Fibroblast of the aortic adventitia (primary cell): Measurements from ENCODE around the gene DCAF7. TPM values are rescaled to one million over a fixed set of nuclear protein-coding genes. Genes with fewer than 3 reads are reported as not detected.

Experiments used
- DNase-seq: peaks from one replicate; pipeline ENCODE4 v3.0.0-alpha.2; 2010; ENCODE audit warnings: low read depth
- H3K4me3 ChIP-seq: 2 replicates; pipeline ENCODE4 v1.5.1; 2011; ENCODE audit warnings: low read depth, mild to moderate bottlenecking, control low read depth, low read length, moderate library complexity
- total RNA-seq: library from RNA; depleted of rRNA; stranded (reverse); fragments of >200 nt; gene quantifications from 2 replicates; pipeline ENCODE4 v1.2.3, GENCODE V29; 2012; ENCODE audit warnings: low replicate concordance
- TF ChIP-seq, protein P1 (sequence below): IDR thresholded peaks from 2 replicates; pipeline ENCODE4 v1.5.1; 2011; ENCODE audit warnings: mild to moderate bottlenecking, low read length, control low read depth, inconsistent platforms; ENCODE audit not compliant: insufficient read depth

The DCAF7 gene
- total RNA-seq, 1 donor, result 31.5 TPM

DNA sequence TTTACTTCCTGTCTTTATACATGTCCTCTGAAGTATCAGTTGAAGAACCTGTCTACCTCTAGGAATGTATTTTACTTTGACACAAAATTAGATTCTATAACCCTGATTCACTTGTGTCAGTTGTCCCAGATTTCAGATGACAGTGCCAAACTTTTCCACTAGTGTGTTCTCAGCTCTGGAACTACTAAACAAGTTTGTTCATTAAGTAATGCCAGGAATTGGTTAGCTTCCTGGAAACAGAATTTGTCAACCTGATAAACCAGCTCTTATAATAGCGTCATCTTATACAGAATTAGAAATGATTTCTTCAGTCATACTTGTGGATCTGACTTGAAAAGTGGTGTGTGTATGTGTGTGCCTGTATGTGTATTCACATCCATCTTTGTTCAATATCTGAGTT, 79.3 kb downstream of the DCAF7 start:
- TF ChIP-seq, protein P1, sequence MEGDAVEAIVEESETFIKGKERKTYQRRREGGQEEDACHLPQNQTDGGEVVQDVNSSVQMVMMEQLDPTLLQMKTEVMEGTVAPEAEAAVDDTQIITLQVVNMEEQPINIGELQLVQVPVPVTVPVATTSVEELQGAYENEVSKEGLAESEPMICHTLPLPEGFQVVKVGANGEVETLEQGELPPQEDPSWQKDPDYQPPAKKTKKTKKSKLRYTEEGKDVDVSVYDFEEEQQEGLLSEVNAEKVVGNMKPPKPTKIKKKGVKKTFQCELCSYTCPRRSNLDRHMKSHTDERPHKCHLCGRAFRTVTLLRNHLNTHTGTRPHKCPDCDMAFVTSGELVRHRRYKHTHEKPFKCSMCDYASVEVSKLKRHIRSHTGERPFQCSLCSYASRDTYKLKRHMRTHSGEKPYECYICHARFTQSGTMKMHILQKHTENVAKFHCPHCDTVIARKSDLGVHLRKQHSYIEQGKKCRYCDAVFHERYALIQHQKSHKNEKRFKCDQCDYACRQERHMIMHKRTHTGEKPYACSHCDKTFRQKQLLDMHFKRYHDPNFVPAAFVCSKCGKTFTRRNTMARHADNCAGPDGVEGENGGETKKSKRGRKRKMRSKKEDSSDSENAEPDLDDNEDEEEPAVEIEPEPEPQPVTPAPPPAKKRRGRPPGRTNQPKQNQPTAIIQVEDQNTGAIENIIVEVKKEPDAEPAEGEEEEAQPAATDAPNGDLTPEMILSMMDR, result no peak
- no peak overlapping the region for H3K4me3 ChIP-seq
- peak; percentile 20 for DNase-seq

- no peak overlapping the region for H3K4me3 ChIP-seq
- DNase-seq, result no peak
- TF ChIP-seq, protein P1, result no peak
Measured at GRCh38 chr17:63631062-63631461, 80.8 kb downstream of the DCAF7 start.

DNA sequence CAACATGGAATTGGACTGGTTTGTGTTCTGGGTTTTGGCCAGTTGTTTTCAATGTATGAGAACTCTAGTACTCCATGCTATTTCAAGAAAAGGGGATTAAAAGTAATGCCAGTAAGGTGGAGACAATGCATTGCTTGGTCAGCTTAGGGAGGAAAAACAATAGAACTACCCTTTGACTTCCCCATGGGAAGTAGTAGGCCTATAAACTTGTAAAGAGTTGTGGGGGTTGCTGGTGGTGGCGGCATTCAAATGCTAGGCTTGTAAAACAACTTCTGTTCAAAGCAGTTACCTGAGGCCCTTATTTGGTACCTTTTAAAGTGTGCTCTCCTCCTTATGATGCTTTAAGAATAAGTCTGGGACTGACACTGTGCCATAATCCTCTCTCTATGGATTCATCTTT, 81.3 kb downstream of the DCAF7 start:
- DNase-seq, result no peak
- no peak overlapping the region for H3K4me3 ChIP-seq
- TF ChIP-seq, protein P1, result no peak

GRCh38 chr17:63633742-63634141, 83.5 kb downstream of the DCAF7 start:
- no peak overlapping the region for H3K4me3 ChIP-seq
- no peak for DNase-seq
- TF ChIP-seq, protein P1, result no peak

DNA sequence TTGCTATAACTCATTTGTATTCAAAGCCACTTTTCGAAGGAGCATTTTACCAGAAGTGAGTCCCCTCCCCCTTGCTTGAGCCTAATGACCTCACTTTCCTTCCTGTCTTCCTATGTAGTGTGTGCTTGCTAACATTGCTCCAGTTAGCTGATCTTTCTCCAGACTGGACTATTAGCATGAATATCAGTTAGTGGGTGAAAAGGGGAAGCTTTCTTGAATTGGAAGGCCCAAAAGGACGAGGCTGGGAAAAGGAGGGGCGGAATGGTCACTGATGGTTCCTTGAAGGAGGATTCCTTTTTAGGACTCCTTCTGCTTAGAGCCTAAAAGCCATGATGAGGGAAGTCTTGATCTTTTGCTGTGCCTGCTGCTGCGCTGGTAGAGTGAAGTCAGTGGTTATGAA, 83.9 kb downstream of the DCAF7 start:
- no peak for DNase-seq
- no peak overlapping the region for H3K4me3 ChIP-seq
- TF ChIP-seq, protein P1, result no peak

DNA sequence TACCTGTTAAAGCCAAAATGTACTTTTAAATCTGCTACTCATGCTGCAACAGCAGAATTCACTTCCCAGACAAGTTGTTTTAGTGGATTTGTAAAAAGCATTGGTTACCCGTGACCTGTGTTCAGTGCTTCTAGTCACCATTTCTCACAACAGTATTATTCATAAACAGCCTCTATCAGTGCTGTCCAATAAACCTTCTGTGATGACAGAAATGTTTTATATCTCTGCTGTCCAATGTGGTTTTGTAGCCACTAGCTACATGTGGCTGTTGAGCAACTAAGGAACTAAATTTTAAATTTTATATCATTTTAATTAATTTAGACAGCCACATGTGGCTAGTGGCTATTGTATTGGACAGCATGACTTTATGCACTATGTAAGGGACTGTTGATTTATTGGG, 84.5 kb downstream of the DCAF7 start:
- DNase-seq, result no peak
- TF ChIP-seq, protein P1, result no peak

GRCh38 chr17:63635290-63635689, 85.0 kb downstream of the DCAF7 start:
- DNase-seq, result no peak
- H3K4me3 ChIP-seq, result no peak overlapping the region
- TF ChIP-seq, protein P1, result no peak

More for the DNA sequence above, 84.5 kb downstream of the DCAF7 start:
- H3K4me3 ChIP-seq, result no peak overlapping the region
